GM12892 (cell line): ENCODE results near the gene PPP5C.

ENCODE experiments used
- POLR2A ChIP-seq: IDR thresholded peaks from 2 replicates; pipeline ENCODE4 v1.6.1; 2011; ENCODE audit warnings: low read depth, low read length, control low read depth
- POLR2AphosphoS5 ChIP-seq: IDR thresholded peaks from 2 replicates; pipeline ENCODE4 v1.6.1; 2011; ENCODE audit warnings: low read depth, low read length, control low read depth
- TAF1 ChIP-seq: IDR thresholded peaks from 2 replicates; pipeline ENCODE4 v1.6.1; 2011; ENCODE audit warnings: low read depth, mild to moderate bottlenecking, control low read depth, low read length, borderline replicate concordance

DNA sequence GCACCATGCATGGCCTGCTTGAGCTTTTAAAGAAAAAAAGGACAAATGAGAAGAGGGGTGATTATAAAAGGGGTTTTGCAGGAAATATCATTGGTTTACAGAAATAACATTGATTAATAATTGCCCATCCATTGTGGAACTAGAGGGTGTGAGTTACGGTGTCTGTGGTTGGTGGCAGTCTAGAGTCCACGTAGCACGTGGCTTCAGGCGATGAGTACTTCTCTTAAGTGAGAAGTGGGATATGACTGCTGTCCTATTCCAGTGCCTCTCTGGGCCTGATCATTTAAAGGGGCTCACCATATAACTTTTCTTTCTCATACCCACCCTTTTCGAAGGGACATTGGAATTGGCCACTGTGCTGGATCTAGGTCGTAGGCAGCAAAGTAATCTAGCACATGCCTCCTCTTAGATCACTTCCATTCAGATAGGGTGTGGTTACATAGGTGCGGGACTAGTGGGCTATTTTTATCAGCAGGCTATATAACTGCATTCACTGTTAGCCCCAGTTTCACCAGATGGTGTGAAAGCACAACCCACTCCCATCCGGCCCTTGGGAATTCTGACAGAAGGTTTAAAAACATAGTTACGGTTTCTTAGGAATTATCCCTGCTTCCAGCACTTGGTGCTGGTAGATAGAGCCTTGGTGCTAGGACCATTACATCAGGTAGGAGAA, 19.9 kb downstream of the PPP5C start:
- no peak for TF ChIP-seq POLR2A
- no peak for TF ChIP-seq POLR2AphosphoS5
- TF ChIP-seq TAF1 = no peak
